ENCODE measurements around the gene ANKMY1. TPM values are rescaled to one million over a fixed set of nuclear protein-coding genes. Genes with fewer than 3 reads are reported as not detected.
A peak's percentile ranks its signal among the peaks of the same experiment; 100 is the strongest.

ANKMY1 gene
- total RNA-seq, 4 donors from 2014 or later: 9.1 to 10.9 (median 10.2) TPM

DNA sequence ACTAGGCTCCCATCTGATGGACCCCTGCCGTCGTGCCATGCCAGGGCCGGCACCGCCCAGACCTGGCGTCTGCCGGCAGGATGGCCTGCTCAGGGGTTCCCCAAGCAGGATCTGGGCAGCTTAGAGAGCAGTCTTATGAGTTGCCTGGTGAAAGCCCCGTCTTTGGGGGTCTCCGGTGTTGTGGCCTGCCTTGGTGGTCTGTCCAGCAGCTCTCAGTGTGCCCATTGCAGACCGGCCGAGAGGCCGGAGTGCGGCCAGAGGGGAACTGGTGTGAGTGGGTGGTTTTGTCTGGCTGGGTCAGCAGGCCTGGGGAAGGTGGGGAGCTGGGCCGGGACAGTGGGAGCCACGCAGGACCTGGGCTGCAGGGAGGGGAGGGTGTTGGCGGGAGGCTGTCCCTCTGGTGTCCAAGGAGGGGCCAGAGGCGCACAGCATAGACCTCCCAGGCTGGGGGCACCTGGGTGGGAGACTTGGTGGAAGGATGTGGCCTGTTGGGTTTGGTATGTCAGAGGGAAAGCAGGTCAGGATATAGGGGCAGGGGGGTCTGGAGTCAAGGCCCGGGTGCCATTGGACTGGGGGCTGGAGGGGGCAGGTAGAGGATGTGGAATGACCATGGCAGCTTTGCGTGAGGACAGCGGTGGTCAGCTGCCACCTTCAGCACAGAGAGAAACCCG is 105.9 kb downstream of the ANKMY1 start:
- peak overlapping the region in 1 of 4 donors; percentile 40 for H3K27ac ChIP-seq (replicated peaks in 1 of 4)
- DNase-seq (ENCODE audit: extremely low spot score): no peak

DNA sequence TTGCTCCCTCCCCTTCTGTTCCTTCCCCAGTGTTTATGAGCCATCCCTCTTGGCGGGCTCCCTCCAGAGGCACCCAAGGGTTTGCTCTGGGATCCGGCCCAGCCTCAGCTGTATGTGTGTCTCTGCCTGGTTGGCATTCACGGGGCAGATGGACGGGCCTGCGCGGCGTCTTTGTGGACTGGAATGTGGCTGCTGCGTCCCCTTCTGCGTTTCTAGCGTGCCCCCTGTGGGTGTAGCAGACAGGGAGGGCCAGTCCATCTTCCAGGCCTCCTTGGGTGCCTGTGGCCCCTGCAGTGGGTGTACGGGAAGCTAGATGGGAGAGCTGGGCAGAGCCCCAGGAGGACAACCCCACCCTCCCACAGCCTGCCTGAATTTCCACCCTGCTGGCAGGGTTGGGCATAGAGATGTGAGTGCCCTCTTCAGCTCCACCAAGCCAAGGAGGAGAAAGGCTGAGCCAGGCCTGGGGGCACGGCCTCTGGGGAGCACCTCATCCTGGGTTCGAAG is 106.6 kb downstream of the ANKMY1 start:
- Histone ChIP-seq H3K4me3 (no peak overlapping the region), H3K27ac (replicated peaks in 1 of 4) (no peak overlapping the region), H3K4me1 (peaks cover 47 to 65% (median 54%) of the 10 kb centered on the region in 4 donors), H3K9me3 (no peaks in the 10 kb centered on the region), H3K36me3 (peaks cover 0 to 6% (median 2%) of the 10 kb centered on the region in 4 donors), H3K27me3 (peaks cover 0 to 35% (median 0%) of the 10 kb centered on the region in 4 donors)
- 88% methylated on average over 11 of the region's 13 CpGs for WGBS
- intact Hi-C loops (cut with DNase I): no loop called here
- no peak for DNase-seq (ENCODE audit: extremely low spot score)
- no peak for TF ChIP-seq POLR2AphosphoS5 (IDR thresholded peaks at IDR 0.05)

More for the DNA sequence above, 105.9 kb downstream of the ANKMY1 start:
- 48% methylated on average over 5 of the region's 20 CpGs for WGBS
- Histone ChIP-seq H3K4me1 (peaks cover 47 to 73% (median 57%) of the 10 kb centered on the region in 4 donors), H3K4me3 (peak overlapping the region; percentile 69 to 87 (median 72)), H3K27me3 (peaks cover 0 to 40% (median 0%) of the 10 kb centered on the region in 4 donors), H3K36me3 (no peaks in the 10 kb centered on the region), H3K9me3 (no peaks in the 10 kb centered on the region)
- no peak for TF ChIP-seq POLR2AphosphoS5 (IDR thresholded peaks at IDR 0.05)
- no peak for TF ChIP-seq EP300 (IDR thresholded peaks at IDR 0.05)
- TF ChIP-seq, protein P1, sequence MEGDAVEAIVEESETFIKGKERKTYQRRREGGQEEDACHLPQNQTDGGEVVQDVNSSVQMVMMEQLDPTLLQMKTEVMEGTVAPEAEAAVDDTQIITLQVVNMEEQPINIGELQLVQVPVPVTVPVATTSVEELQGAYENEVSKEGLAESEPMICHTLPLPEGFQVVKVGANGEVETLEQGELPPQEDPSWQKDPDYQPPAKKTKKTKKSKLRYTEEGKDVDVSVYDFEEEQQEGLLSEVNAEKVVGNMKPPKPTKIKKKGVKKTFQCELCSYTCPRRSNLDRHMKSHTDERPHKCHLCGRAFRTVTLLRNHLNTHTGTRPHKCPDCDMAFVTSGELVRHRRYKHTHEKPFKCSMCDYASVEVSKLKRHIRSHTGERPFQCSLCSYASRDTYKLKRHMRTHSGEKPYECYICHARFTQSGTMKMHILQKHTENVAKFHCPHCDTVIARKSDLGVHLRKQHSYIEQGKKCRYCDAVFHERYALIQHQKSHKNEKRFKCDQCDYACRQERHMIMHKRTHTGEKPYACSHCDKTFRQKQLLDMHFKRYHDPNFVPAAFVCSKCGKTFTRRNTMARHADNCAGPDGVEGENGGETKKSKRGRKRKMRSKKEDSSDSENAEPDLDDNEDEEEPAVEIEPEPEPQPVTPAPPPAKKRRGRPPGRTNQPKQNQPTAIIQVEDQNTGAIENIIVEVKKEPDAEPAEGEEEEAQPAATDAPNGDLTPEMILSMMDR (IDR thresholded peaks at IDR 0.05): no peak
- no peak for TF ChIP-seq POLR2A (IDR thresholded peaks at IDR 0.05; ENCODE audit: low read depth)
- intact Hi-C loops (cut with DNase I): no loop called here

DNA sequence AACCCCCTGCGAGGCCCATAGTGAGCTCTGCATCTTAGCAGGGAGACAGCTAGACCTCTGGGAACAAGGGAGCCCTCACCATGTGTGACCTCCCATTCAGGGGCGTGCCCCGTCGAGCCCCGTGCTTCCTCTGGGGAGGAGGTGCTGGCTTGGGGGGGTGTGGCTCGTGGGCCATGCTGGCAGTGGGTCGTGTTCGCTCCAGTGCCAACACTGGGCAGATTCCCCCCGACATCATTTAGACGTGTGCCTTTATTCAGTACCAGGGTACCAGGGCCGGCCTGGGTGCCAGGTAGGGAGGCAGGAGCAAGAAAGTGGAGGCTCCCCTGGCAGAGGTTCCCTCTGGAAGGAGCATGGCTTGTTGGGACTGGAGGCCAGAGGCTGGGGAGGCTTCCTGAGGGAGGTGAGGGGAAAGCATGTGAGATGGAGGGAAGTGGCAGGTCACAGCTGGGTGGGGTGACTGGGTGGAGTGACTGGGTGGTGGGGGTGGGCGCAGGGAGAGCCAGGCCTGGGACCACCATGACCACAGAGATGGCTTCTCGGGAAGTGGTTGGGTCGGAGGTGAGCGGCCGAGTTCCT is 107.2 kb downstream of the ANKMY1 start:
- peaks cover 0 to 29% (median 0%) of the 10 kb centered on the region in 4 donors for H3K27me3 ChIP-seq
- H3K4me1 ChIP-seq: peaks cover 45 to 60% (median 49%) of the 10 kb centered on the region in 4 donors
- 76% methylated on average over 11 of the region's 16 CpGs for WGBS
- H3K27ac ChIP-seq (replicated peaks in 1 of 4): no peak overlapping the region
- no peak for DNase-seq (ENCODE audit: extremely low spot score)
- no peaks in the 10 kb centered on the region for H3K9me3 ChIP-seq
- intact Hi-C loops (cut with DNase I): no loop called here
- H3K4me3 ChIP-seq: no peak overlapping the region
- TF ChIP-seq, protein P1 (IDR thresholded peaks at IDR 0.05): no peak
- TF ChIP-seq POLR2AphosphoS5 (IDR thresholded peaks at IDR 0.05) (no peak), EP300 (IDR thresholded peaks at IDR 0.05) (no peak), POLR2A (IDR thresholded peaks at IDR 0.05; ENCODE audit: low read depth) (no peak)
- peaks cover 0 to 10% (median 4%) of the 10 kb centered on the region in 4 donors for H3K36me3 ChIP-seq

DNA sequence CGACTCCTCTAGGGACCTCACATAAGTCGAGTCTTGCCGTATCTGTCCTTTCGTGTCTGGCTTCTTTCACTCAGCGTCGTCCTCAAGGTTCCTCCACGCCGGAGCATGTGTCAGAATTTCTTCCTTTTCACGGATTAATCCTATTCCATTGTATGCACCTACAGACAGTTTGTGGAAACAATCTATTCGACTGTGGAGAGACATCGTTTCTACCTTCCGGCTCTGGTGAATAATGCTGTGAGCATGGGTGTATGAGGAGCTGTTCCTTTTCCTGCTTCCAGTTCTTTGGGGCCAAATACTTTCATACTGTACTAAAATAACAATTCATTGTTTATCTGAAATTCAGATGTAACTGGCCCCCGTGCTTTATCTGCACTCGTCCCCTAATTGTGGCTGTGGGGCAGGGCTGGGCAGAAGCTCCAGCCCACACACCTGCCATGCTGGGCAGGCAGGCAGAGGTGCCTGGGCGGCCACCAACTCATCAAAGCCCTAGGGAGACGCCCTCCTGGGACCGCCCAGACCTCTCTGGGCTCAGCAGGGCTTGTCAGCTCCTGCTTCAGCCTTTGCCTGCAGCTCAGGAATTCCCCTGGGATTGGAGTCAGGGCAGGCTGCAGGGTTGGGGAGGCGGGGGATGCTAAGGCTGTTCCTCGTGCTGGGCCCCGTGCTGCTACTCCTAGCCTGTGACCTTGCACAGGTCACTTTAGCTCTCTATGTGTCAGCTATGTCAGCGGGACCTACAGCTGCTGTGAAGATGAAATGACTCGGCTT is 107.8 kb downstream of the ANKMY1 start:
- TF ChIP-seq, protein P1 (IDR thresholded peaks at IDR 0.05): no peak
- TF ChIP-seq EP300 (IDR thresholded peaks at IDR 0.05): no peak
- TF ChIP-seq POLR2AphosphoS5 (IDR thresholded peaks at IDR 0.05): no peak
- no peak for TF ChIP-seq POLR2A (IDR thresholded peaks at IDR 0.05; ENCODE audit: low read depth)
- Histone ChIP-seq H3K27me3 (peaks cover 0 to 28% (median 0%) of the 10 kb centered on the region in 4 donors), H3K4me1 (peaks cover 38 to 53% (median 42%) of the 10 kb centered on the region in 4 donors), H3K27ac (replicated peaks in 1 of 4) (no peak overlapping the region), H3K4me3 (no peak overlapping the region), H3K9me3 (no peaks in the 10 kb centered on the region), H3K36me3 (peaks cover 0 to 15% (median 5%) of the 10 kb centered on the region in 4 donors)
- DNase-seq (ENCODE audit: extremely low spot score): no peak
- intact Hi-C loops (cut with DNase I): no loop called here
- WGBS: 75% methylated on average over 20 of the region's 22 CpGs
